ENCODE measurements around the gene TRAPPC5. TPM values are rescaled to one million over a fixed set of nuclear protein-coding genes. Genes with fewer than 3 reads are reported as not detected.

The TRAPPC5 gene
- polyA plus RNA-seq, 1 of the 3 experiments (the other 2 are of a cell fraction): 49.4 TPM

DNA sequence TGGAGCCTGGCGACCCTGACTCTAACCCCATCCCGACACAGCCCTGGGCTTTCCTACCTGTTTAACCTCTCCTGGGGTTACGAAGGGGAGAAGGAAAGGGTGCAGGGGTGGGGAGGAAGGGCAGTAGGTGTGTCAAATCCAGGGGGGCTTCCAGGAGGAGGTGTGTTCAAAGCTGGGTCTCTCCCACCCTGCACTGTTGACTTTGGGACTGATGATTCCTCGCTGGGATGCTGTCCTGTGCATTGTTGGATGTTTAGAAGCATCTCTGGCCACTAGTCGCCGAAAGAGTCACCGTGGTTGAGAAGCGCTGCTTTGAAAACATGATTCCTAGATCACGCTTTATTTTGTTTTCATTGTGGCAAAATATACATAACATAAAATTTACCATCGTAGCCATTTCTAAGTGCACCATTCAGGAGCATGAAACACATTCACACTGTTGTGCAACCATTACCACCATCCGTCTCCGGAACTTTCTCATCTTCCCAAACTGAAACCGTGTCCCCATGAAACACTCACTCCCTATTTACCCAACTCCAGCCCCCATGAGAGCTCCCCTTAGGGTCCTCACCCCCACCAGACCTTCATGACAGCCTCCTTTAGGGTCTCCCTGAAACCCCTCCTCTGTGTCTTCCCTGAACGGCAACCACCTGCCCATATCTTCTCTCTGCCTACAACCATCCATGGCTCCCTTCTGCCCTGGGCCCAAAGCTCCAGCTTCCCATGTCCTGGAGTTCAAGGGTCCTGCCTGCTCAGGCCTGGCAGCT lies 25.7 kb downstream of the TRAPPC5 start:
- Histone ChIP-seq H3K36me3 (replicated peaks in 1 of 2; ENCODE audit: control insufficient read depth in 1 of 2, insufficient read depth in 2 of 2, low read length in 1 of 2) (no peaks in the 10 kb centered on the region), H3K4me2 (no peak overlapping the region), H2AFZ (ENCODE audit: low read depth) (no peak overlapping the region), H3K27me3 (ENCODE audit: insufficient read depth) (peaks cover 61% of the 10 kb centered on the region), H3K9me3 (no peaks in the 10 kb centered on the region), H3K27ac (ENCODE audit: low read depth in 2 of 2, low read length in 1 of 2) (no peak overlapping the region), H3K4me1 (ENCODE audit: control insufficient read depth in 1 of 2, insufficient read depth in 2 of 2, low read depth in 1 of 2, low read length in 1 of 2) (no peaks in the 10 kb centered on the region), H3K9me2 (no peaks in the 10 kb centered on the region), H3K9ac (no peak overlapping the region), H4K20me1 (ENCODE audit: insufficient read depth) (no peaks in the 10 kb centered on the region), H3K4me3 (ENCODE audit: low read depth in 2 of 2, low read length in 1 of 2) (no peak overlapping the region), H3F3A (replicated peaks; ENCODE audit: insufficient read depth) (no peaks in the 10 kb centered on the region), H3K79me2 (ENCODE audit: insufficient read depth) (no peaks in the 10 kb centered on the region)
- CTCF ChIA-PET: interaction anchor here (0.8 to 1.4 kb wide), 2 partner anchors 25 to 138 kb away, joined by 3 to 4 read pairs; partner anchors contain the start of gene TRAPPC5
- no peak for TF ChIP-seq YY1 (IDR thresholded peaks at IDR 0.05; ENCODE audit: low read depth)
- no peak for TF ChIP-seq TAF1 (IDR thresholded peaks at IDR 0.05; ENCODE audit: borderline replicate concordance, low read depth, low read length)
- TF ChIP-seq, protein P1, sequence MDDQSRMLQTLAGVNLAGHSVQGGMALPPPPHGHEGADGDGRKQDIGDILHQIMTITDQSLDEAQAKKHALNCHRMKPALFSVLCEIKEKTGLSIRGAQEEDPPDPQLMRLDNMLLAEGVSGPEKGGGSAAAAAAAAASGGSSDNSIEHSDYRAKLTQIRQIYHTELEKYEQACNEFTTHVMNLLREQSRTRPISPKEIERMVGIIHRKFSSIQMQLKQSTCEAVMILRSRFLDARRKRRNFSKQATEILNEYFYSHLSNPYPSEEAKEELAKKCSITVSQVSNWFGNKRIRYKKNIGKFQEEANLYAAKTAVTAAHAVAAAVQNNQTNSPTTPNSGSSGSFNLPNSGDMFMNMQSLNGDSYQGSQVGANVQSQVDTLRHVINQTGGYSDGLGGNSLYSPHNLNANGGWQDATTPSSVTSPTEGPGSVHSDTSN (IDR thresholded peaks at IDR 0.05): no peak
- TF ChIP-seq POLR2AphosphoS5 (IDR thresholded peaks at IDR 0.05; ENCODE audit: low read depth, low read length): no peak
- TF ChIP-seq ELF1 (IDR thresholded peaks at IDR 0.05): no peak
- no peak for TF ChIP-seq TEAD4 (IDR thresholded peaks at IDR 0.05; ENCODE audit: borderline replicate concordance, insufficient read depth)
- TF ChIP-seq, protein P2, sequence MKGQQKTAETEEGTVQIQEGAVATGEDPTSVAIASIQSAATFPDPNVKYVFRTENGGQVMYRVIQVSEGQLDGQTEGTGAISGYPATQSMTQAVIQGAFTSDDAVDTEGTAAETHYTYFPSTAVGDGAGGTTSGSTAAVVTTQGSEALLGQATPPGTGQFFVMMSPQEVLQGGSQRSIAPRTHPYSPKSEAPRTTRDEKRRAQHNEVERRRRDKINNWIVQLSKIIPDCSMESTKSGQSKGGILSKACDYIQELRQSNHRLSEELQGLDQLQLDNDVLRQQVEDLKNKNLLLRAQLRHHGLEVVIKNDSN (IDR thresholded peaks at IDR 0.05; ENCODE audit: borderline replicate concordance, low read depth): no peak
- no peak for TF ChIP-seq RCOR1 (IDR thresholded peaks at IDR 0.05; ENCODE audit: low read length)
- no peak for TF ChIP-seq RAD21 (IDR thresholded peaks at IDR 0.05; ENCODE audit: low read length)
- no peak for TF ChIP-seq RFX5 (IDR thresholded peaks at IDR 0.05; ENCODE audit: low read length)
- TF ChIP-seq GATA2 (CRISPR knock-in tag; IDR thresholded peaks at IDR 0.05): no peak
- TF ChIP-seq, protein P3, sequence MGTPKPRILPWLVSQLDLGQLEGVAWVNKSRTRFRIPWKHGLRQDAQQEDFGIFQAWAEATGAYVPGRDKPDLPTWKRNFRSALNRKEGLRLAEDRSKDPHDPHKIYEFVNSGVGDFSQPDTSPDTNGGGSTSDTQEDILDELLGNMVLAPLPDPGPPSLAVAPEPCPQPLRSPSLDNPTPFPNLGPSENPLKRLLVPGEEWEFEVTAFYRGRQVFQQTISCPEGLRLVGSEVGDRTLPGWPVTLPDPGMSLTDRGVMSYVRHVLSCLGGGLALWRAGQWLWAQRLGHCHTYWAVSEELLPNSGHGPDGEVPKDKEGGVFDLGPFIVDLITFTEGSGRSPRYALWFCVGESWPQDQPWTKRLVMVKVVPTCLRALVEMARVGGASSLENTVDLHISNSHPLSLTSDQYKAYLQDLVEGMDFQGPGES (IDR thresholded peaks at IDR 0.05; ENCODE audit: low read depth, low read length): no peak
- WGBS (ENCODE audit: low lambda C conversion rate): 16% methylated on average over 14 of the region's 14 CpGs
- POLR2A ChIA-PET: no interaction called here
- no peak for DNase-seq

DNA sequence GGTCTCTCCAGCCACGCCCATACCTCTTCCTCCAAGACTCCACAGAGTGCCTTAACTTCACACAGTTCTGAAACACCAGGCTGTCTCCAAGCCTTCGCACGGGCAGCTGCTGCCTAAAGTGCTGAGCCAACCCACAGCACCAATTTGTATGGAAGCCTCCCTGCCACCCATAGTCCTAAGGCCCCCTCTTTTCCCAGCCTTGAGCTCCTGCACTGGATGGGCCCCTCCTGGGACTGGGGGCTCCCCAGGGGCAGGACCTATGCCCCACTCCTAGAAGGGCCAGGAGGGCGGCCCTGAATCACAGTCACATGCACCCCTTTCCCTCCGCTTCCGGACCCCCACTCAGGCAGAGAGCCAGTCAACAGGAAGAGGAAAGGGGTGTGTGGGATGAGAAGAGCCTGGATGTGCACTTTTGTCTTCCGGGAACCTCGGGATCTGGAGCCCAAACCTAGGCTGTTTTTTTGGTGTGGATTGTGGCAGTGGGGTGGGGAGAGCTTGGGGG lies 26.4 kb downstream of the TRAPPC5 start:
- ChIA-PET POLR2A (no interaction called here), CTCF (interaction anchor here (0.8 to 1.4 kb wide), 2 partner anchors 26 to 139 kb away, joined by 3 to 4 read pairs; partner anchors contain the start of gene TRAPPC5)
- 29% methylated on average over 8 of the region's 8 CpGs for WGBS (ENCODE audit: low lambda C conversion rate)
- Histone ChIP-seq H3K27me3 (ENCODE audit: insufficient read depth) (peaks cover 56% of the 10 kb centered on the region), H3K4me1 (ENCODE audit: control insufficient read depth in 1 of 2, insufficient read depth in 2 of 2, low read depth in 1 of 2, low read length in 1 of 2) (no peaks in the 10 kb centered on the region), H3K9me2 (no peaks in the 10 kb centered on the region), H3K79me2 (ENCODE audit: insufficient read depth) (no peaks in the 10 kb centered on the region), H3K9me3 (no peaks in the 10 kb centered on the region), H3F3A (replicated peaks; ENCODE audit: insufficient read depth) (no peaks in the 10 kb centered on the region), H3K4me2 (no peak overlapping the region), H4K20me1 (ENCODE audit: insufficient read depth) (no peaks in the 10 kb centered on the region), H3K4me3 (ENCODE audit: low read depth in 2 of 2, low read length in 1 of 2) (no peak overlapping the region), H3K27ac (ENCODE audit: low read depth in 2 of 2, low read length in 1 of 2) (no peak overlapping the region), H3K9ac (no peak overlapping the region), H2AFZ (ENCODE audit: low read depth) (no peak overlapping the region), H3K36me3 (replicated peaks in 1 of 2; ENCODE audit: control insufficient read depth in 1 of 2, insufficient read depth in 2 of 2, low read length in 1 of 2) (no peaks in the 10 kb centered on the region)
- TF ChIP-seq EP300 (IDR thresholded peaks at IDR 0.05; ENCODE audit: borderline replicate concordance in 1 of 2, low read depth in 1 of 2, low read length in 1 of 2): no peak
- TF ChIP-seq TCF12 (IDR thresholded peaks at IDR 0.05): no peak
- no peak for TF ChIP-seq RAD21 (IDR thresholded peaks at IDR 0.05; ENCODE audit: low read length)
- TF ChIP-seq NFIC (IDR thresholded peaks at IDR 0.05; ENCODE audit: borderline replicate concordance): no peak
- no peak for TF ChIP-seq NRF1 (IDR thresholded peaks at IDR 0.05; ENCODE audit: low read depth, low read length)
- TF ChIP-seq, protein P4, sequence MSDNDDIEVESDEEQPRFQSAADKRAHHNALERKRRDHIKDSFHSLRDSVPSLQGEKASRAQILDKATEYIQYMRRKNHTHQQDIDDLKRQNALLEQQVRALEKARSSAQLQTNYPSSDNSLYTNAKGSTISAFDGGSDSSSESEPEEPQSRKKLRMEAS (IDR thresholded peaks at IDR 0.05; ENCODE audit: low read depth): no peak
- TF ChIP-seq, protein P2 (IDR thresholded peaks at IDR 0.05; ENCODE audit: borderline replicate concordance, low read depth): no peak
- no peak for TF ChIP-seq GABPA (IDR thresholded peaks at IDR 0.05; ENCODE audit: low read depth)
- TF ChIP-seq, protein P3 (IDR thresholded peaks at IDR 0.05; ENCODE audit: low read depth, low read length): no peak
- TF ChIP-seq FOXJ3 (CRISPR knock-in tag; IDR thresholded peaks at IDR 0.05): no peak
- TF ChIP-seq GATA2 (CRISPR knock-in tag; IDR thresholded peaks at IDR 0.05): no peak
- TF ChIP-seq CHD2 (IDR thresholded peaks at IDR 0.05; ENCODE audit: low read length, partially characterized antibody): no peak
- no peak for DNase-seq
